ENCODE data around the gene ARPC4.

DNA sequence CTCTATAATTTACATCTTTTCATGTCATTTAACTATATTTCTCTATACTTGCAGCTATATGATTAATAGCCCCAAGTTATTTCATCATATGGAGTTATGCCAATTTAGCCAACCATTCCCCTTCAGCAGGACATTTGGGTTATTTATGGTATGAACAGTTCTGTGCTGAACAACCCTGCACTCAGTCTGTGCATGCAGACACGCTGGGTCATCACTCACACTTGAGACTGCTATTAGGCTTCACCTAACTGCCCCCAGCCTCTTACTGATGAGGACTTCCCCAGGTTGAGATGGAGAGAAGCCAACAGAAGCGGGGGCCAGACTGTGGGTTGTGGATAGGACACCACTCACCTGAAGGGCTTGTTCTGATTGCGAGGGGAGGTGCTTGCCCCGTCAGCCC is 7.9 kb upstream of the ARPC4 start:
- TF ChIP-seq, protein P1, sequence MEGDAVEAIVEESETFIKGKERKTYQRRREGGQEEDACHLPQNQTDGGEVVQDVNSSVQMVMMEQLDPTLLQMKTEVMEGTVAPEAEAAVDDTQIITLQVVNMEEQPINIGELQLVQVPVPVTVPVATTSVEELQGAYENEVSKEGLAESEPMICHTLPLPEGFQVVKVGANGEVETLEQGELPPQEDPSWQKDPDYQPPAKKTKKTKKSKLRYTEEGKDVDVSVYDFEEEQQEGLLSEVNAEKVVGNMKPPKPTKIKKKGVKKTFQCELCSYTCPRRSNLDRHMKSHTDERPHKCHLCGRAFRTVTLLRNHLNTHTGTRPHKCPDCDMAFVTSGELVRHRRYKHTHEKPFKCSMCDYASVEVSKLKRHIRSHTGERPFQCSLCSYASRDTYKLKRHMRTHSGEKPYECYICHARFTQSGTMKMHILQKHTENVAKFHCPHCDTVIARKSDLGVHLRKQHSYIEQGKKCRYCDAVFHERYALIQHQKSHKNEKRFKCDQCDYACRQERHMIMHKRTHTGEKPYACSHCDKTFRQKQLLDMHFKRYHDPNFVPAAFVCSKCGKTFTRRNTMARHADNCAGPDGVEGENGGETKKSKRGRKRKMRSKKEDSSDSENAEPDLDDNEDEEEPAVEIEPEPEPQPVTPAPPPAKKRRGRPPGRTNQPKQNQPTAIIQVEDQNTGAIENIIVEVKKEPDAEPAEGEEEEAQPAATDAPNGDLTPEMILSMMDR (conservative IDR thresholded peaks at IDR 0.05; ENCODE audit: low read depth, low read length): no peak
- no peak for TF ChIP-seq EZH2 (IDR thresholded peaks at IDR 0.05; ENCODE audit: borderline replicate concordance, low read depth, low read length, poor library complexity, severe bottlenecking)

Data from A673 (cell line).